BLaER1 (cell line): Measurements from ENCODE around the gene PSTPIP2.
A peak's percentile ranks its signal among the peaks of the same experiment; 100 is the strongest.

Experiments used
- H3K27ac ChIP-seq: shearing (Covaris generic); formaldehyde crosslinking; 2 replicates; pipeline ENCODE4 v1.8.1; 2022
- H3K27me3 ChIP-seq: shearing (Covaris generic); formaldehyde crosslinking; 2 replicates; pipeline ENCODE4 v1.8.1; 2022
- H3K36me3 ChIP-seq: shearing (Covaris generic); formaldehyde crosslinking; 2 replicates; pipeline ENCODE4 v1.8.1; 2022
- H3K4me1 ChIP-seq: shearing (Covaris generic); formaldehyde crosslinking; 2 replicates; pipeline ENCODE4 v1.8.1; 2022
- H3K4me2 ChIP-seq: shearing (Covaris generic); formaldehyde crosslinking; 2 replicates; pipeline ENCODE4 v1.8.1; 2022
- H3K4me3 ChIP-seq: shearing (Covaris generic); formaldehyde crosslinking; 2 replicates; pipeline ENCODE4 v1.8.1; 2022
- H3K9ac ChIP-seq: shearing (Covaris generic); formaldehyde crosslinking; 2 replicates; pipeline ENCODE4 v1.8.1; 2022
- H3K9me3 ChIP-seq: shearing (Covaris generic); formaldehyde crosslinking; 2 replicates; pipeline ENCODE4 v1.8.1; 2022
- H4K20me1 ChIP-seq: shearing (Covaris generic); formaldehyde crosslinking; 2 replicates; pipeline ENCODE4 v1.8.1; 2022
- Cebpa-rat ChIP-seq: shearing (Covaris generic); IDR thresholded peaks from 2 replicates; pipeline ENCODE4 v1.8.1; 2022

Gene PSTPIP2

DNA sequence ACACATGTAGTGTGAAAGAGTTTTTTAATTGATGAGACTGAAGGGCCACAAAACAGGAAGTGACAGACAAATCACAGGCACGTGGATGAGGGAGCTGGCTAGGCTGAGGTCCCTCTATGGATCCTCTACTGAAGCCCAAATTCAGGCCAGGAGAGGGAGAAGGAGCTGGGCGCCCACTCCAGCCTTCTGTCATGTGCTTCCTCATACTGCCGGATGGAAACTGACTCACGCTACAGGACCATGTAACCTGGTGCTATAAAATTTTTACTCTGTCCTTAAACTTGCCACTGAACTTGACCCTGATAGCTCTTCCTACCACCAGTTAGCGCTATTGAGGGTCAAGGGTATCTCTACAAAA lies 31.3 kb downstream of the PSTPIP2 start:
- Histone ChIP-seq H4K20me1 (no peaks in the 10 kb centered on the region), H3K27me3 (no peaks in the 10 kb centered on the region), H3K4me1 (peaks cover 18% of the 10 kb centered on the region), H3K9ac (no peak overlapping the region), H3K36me3 (no peaks in the 10 kb centered on the region), H3K4me2 (no peak overlapping the region), H3K4me3 (no peak overlapping the region), H3K27ac (no peak overlapping the region), H3K9me3 (no peaks in the 10 kb centered on the region)
- no peak for TF ChIP-seq Cebpa-rat

DNA sequence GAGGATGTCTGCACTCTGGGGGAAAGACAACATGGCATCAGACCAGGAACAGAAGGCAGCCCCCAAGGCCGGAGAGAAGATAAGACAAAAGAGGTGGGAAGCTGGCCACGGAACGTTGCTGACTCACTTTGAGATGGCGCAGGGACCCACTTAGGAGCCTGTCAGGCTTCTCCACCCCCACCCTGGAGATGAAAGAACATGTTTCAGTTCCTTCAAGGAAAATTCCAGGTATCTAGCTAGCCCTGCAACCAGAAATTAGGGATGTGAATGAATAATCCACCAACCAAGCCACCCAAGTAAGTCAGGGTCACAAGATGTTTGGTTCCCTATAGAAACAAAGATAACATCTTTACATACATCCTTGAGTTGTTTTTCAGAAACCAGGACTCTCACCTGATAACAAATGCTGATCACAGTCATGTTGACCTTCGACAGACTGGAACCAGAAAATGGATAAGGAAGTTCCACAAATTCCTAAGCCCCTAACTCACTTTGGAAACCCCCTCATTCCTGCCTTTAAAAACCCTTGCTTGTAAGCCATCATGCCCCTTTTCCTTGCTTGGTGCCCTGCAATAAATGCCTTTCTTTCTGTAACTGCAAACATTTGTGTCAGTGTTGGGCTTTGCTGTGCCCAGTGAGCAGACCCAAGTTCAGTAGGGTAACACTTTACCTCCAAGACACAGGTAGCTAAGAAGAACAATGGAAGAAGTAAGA lies 31.9 kb downstream of the PSTPIP2 start:
- H3K9me3 ChIP-seq: no peaks in the 10 kb centered on the region
- no peaks in the 10 kb centered on the region for H3K27me3 ChIP-seq
- no peak overlapping the region for H3K4me2 ChIP-seq
- no peak for TF ChIP-seq Cebpa-rat
- H3K27ac ChIP-seq: no peak overlapping the region
- no peak overlapping the region for H3K9ac ChIP-seq
- peaks cover 18% of the 10 kb centered on the region for H3K4me1 ChIP-seq
- H3K36me3 ChIP-seq: no peaks in the 10 kb centered on the region
- H4K20me1 ChIP-seq: no peaks in the 10 kb centered on the region
- H3K4me3 ChIP-seq: no peak overlapping the region

DNA sequence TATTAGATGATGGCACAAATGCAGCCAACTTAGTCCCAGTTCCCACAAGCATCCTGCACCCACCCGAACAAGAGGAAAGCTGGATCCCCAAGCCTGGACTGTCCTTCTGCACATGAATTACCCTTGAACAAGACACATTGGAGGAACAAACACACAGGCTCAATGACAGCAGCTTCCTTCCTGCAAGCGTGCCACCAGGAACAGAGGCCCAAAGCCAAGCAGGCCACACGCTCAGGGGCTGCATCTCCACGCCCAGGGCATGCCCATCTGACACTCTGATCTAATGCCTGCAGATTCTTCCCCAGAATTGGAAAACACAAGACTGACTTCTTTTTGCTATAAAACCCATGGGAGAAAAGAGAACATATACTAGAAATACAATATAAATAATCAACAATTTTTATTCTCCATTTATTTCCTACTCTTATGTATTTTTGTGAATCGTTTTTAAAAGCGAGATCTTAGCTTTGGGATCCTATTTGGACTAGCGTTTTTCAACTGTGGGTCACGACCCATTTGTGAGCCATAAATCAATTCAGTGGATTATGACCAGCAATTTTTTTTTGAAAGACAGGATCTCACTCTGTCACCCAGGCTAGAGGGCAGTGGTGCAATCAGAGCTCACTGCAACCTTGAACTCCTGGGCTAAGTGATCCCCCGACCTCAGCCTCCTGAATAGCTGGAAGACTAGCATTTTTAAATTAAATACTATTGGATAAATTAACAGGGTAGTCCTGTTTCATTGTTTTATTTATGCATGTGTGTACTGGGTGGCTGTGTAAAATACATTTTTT lies 34.4 kb downstream of the PSTPIP2 start:
- no peak overlapping the region for H3K4me3 ChIP-seq
- TF ChIP-seq Cebpa-rat: no peak
- no peak overlapping the region for H3K4me2 ChIP-seq
- H3K36me3 ChIP-seq: no peaks in the 10 kb centered on the region
- H3K9ac ChIP-seq: no peak overlapping the region
- H4K20me1 ChIP-seq: no peaks in the 10 kb centered on the region
- no peak overlapping the region for H3K27ac ChIP-seq
- peaks cover 10% of the 10 kb centered on the region for H3K4me1 ChIP-seq
- no peaks in the 10 kb centered on the region for H3K9me3 ChIP-seq
- no peaks in the 10 kb centered on the region for H3K27me3 ChIP-seq

DNA sequence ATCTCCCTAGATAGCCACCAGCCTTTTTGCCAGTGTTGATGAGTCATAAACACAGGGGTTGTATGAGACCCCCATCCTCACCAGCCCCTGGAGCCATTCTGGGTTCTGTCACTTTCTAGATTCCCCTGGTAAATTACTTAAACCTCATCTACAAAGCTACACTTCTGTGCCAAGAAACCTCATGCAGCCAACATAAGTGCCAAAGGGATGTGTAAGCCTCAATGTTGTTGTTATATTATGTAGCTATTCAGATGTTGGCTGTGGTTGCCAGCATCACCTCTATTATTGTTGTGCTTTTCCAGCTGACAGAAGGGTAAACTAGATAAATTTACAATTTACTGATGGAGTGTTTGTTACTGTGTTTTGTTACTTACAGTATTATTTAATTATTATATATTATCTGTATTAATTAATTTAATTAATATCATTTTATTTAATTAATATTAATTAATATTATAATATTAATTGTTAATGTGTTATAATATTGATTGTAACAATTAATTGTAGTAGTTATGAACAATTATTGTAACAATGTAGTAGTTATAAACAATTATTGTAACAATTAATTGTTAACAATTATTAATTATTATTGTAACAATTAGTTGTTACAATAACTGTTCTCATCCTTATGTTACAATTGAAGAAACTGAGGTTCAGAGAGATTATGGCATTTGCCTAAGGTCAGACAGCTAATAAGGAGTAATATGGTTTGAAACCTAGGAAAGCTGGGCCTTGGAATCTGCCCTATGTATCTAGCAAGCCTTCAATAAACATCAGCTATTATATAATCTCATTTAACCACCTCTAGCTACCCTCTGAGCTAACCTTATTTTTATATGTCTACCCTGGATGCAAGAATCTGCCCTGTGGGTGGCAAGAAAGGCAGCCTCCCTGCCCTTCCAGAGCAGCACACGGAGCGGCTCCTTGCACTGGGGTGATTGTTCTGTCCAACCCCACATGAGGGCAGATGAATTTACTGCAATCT lies 36.1 kb downstream of the PSTPIP2 start:
- H3K27me3 ChIP-seq: no peaks in the 10 kb centered on the region
- H4K20me1 ChIP-seq: no peaks in the 10 kb centered on the region
- H3K4me1 ChIP-seq: no peaks in the 10 kb centered on the region
- no peaks in the 10 kb centered on the region for H3K36me3 ChIP-seq
- H3K27ac ChIP-seq: no peak overlapping the region
- no peak for TF ChIP-seq Cebpa-rat
- no peak overlapping the region for H3K4me3 ChIP-seq
- no peaks in the 10 kb centered on the region for H3K9me3 ChIP-seq
- H3K4me2 ChIP-seq: no peak overlapping the region
- H3K9ac ChIP-seq: no peak overlapping the region

DNA sequence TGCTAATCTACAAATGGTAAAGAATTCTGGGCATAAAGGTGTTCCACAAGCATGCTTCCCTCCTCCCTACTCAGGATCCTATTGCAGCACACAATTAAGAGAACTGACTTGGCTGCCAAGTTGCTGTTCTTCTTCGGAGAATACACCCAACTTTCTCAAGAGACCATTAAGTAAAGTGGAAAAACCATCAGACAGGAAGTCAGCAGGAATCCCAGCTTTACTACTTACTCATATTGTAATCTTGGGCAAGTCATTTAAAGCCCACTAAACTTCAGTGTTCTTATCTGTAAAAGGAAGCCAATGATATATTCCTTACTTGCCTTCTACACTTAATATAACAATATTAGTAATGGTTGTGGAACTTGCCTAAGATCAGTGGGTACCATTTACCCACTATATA lies 37.8 kb downstream of the PSTPIP2 start:
- no peaks in the 10 kb centered on the region for H4K20me1 ChIP-seq
- H3K36me3 ChIP-seq: no peaks in the 10 kb centered on the region
- no peak overlapping the region for H3K9ac ChIP-seq
- no peak overlapping the region for H3K4me2 ChIP-seq
- no peak for TF ChIP-seq Cebpa-rat
- H3K27ac ChIP-seq: no peak overlapping the region
- no peaks in the 10 kb centered on the region for H3K4me1 ChIP-seq
- no peak overlapping the region for H3K4me3 ChIP-seq
- H3K9me3 ChIP-seq: no peaks in the 10 kb centered on the region
- H3K27me3 ChIP-seq: no peaks in the 10 kb centered on the region; the same call in 1 of the 2 replicates

DNA sequence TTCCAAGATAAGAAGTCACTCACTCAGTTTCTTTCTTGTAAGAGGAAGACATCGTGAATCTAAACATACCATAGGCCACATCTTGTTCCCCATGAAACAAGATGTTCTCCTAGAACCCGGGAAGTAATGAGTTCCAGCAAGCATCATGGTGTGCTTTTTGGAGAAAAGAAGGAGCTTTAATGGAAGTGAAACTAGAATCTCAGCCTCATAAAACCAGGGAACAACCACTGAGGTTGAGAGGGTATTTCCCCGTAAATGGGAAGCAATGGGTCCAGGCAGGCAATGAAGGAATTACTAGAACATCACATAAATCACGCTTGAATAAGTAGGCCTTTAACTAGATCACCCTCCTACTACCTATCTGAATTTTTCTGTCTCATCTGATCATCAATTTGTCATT lies 40.3 kb downstream of the PSTPIP2 start:
- Histone ChIP-seq H4K20me1 (no peaks in the 10 kb centered on the region), H3K9me3 (peaks cover 11% of the 10 kb centered on the region), H3K27me3 (peaks cover 19% of the 10 kb centered on the region), H3K4me3 (no peak overlapping the region), H3K4me2 (no peak overlapping the region), H3K9ac (no peak overlapping the region), H3K36me3 (no peaks in the 10 kb centered on the region), H3K4me1 (no peaks in the 10 kb centered on the region), H3K27ac (no peak overlapping the region)
- no peak for TF ChIP-seq Cebpa-rat

DNA sequence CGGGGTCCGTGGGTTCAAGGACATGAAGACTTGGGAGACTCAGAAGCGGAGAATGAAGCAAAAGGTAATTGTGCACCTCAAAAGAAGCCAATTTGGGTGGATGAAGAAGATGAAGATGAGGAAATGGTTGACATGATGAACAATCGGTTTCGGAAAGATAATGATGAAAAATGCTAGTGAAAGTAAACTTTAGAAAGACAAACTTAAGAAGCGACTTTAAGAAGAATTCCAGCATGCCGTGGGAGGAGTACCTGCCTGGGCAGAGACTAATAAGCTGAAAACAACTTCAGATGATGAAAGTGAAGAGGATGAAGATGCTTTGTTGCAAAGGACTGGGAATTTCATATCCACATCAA lies 43.5 kb downstream of the PSTPIP2 start:
- Histone ChIP-seq H3K9me3 (peaks cover 11% of the 10 kb centered on the region), H4K20me1 (no peaks in the 10 kb centered on the region), H3K27ac (no peak overlapping the region), H3K27me3 (peaks cover 19% of the 10 kb centered on the region), H3K4me2 (no peak overlapping the region), H3K4me3 (no peak overlapping the region), H3K9ac (no peak overlapping the region), H3K4me1 (no peaks in the 10 kb centered on the region), H3K36me3 (no peaks in the 10 kb centered on the region)
- TF ChIP-seq Cebpa-rat: no peak

DNA sequence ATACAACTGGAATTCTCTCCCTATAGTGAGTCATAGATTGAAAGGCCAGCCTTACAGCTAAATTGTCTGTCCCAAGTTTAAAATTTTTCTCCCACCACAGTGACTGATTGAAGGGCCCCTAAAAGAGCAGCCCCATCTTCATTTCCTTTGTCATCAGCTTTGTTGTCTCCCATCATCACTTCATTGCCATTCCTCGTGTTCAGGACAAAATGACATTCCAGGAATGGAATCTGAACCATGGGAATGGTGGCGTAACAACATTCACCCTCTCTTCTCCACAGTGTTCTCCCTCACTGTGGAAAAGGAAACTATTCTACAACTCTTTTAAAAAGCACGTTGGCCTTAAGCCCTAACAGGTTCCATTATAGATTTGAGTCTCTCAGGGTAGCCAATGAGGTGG lies 52.1 kb downstream of the PSTPIP2 start:
- no peak overlapping the region for H3K27ac ChIP-seq
- H3K36me3 ChIP-seq: no peaks in the 10 kb centered on the region
- H3K4me3 ChIP-seq: no peak overlapping the region
- H3K27me3 ChIP-seq: no peaks in the 10 kb centered on the region
- H3K4me1 ChIP-seq: no peaks in the 10 kb centered on the region
- no peak overlapping the region for H3K4me2 ChIP-seq
- no peak for TF ChIP-seq Cebpa-rat
- no peaks in the 10 kb centered on the region for H4K20me1 ChIP-seq
- H3K9me3 ChIP-seq: no peaks in the 10 kb centered on the region
- H3K9ac ChIP-seq: no peak overlapping the region

DNA sequence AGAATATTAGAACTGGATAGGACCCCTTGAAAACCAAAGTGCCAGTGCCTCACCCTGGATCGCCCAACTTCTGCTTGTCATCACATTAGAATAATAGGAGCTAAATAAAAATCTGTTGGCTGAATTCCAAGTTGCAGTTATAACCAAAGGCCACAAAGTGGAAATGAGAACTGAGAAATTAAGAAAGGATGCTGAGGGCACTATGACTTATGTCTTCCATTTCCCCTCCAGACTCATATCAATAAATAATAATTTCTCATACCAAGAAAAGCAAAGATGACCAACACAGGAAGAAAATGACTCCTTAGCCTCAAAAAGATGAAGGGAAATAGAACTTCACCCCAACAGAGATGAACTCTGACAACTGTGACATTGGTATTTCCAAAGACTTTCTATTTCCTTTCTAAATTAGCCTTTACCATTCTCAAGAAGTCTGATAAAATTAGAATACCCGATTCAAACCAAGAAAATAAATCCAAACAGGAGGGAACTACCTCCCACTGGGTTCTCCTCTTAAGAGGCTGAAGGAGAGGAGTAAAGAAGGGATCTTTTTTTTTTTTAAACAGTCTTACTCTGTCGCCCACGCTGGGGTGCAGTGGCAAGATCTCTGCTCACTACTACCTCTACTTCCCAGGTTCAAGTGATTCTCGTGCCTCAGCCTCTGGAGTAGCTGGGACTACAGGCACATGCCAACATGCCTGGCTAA lies 58.4 kb downstream of the PSTPIP2 start:
- Histone ChIP-seq H3K4me2 (peak overlapping the region; percentile 26), H3K9me3 (no peaks in the 10 kb centered on the region), H3K4me1 (peaks cover 15% of the 10 kb centered on the region), H3K4me3 (no peak overlapping the region), H3K27me3 (no peaks in the 10 kb centered on the region), H4K20me1 (no peaks in the 10 kb centered on the region), H3K27ac (no peak overlapping the region), H3K9ac (no peak overlapping the region), H3K36me3 (no peaks in the 10 kb centered on the region)
- TF ChIP-seq Cebpa-rat: no peak
